Stimulated activated CD8-positive, alpha-beta memory T cell treated with anti-CD3 and anti-CD28 coated beads, Interleukin-7, amount 100 ng/mL, for 48 hours (primary cell): ENCODE results near the gene GGT6.
"Not testable (repeated sequence)": the region's sequence is repeated elsewhere in the genome, so short reads cannot be mapped to it uniquely, and the experiment has no call there.

Experiments
- DNase-seq, 2 donors: peaks; one replicate each; pipeline ENCODE4 v3.0.0-alpha.2; 2020; ENCODE audit warnings: low read depth in 1 of 2; ENCODE audit errors: extremely low read depth in 1 of 2

Gene GGT6

DNA sequence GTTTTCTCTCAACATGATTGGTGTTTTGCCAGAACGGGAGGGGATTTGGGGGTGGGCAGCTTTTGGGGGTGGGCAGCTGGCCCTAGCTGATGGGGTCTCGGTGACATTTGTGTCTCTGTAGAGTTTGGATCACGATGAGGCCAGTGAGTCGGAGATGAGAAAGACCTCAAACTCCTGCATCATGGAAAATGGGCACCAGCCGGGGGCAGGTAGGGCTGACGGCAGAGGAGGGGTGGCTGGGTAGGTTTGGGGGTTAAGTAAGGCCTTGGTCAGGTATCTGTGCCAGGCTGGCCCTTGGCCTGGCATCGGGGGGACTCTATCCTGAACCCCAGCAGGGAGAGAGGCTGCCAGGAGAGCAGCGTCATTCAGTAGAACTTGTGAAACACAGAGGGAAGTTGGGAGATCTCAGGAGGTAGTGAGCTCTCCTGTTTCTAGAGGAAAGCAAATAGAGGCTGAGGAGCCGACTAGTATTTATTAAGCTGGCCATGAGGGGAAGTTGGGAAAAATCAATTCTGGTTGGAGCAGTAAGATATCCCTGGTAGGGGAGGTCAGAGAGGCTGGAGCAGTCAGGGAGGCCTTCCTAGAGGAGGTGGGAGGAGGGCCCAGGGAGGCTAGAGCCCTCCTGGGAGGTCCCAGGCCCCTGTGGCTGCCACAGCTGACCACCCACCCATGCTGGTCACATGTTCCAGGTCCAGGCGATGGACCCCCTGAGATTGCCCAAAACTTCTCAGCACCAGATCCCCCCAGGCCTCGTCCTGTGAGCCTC is 32.0 kb upstream of the GGT6 start:
- no peak for DNase-seq

DNA sequence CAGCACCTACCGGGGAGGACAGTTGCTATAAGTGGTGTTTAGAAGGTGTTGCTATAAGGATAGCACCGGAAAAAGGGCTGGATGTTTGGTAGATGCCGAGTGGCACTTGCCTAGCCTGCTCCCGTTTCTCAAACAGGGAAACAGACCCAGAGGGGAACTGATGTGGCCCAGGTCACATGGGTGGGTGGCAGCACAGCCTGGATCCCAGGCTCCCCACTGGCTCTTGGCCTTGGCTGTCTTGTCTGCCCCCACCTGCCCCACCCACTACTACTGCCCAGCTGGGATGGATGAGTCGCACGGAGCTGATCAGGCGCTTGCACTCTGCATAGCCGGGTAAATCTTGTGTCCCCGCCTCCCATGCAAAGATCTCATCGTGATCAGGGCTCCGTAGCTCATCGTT is 31.2 kb upstream of the GGT6 start:
- DNase-seq: no peak

DNA sequence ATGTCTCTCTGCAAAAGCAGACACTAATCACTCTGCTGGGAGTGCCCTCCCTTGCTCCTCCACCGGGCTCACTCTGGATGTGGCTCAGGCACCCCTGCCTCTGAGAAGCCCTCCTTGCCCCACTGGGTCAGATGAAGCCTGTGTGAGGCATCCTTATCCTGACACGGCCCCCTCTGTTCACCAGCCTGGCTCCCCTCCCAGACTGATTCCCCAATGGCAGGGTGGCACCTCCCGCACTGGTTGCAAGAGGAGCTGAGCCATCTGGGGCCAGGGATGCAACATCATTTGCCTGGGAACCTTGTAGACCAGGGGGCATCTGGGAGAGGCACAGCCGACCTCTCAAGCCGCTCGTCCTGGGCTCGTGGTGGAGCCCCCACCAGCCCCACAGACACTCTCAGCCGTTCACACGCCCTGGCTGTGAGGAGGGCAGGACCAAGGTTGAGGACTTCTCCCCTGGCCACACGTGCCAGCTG is 30.6 kb upstream of the GGT6 start:
- no peak for DNase-seq

DNA sequence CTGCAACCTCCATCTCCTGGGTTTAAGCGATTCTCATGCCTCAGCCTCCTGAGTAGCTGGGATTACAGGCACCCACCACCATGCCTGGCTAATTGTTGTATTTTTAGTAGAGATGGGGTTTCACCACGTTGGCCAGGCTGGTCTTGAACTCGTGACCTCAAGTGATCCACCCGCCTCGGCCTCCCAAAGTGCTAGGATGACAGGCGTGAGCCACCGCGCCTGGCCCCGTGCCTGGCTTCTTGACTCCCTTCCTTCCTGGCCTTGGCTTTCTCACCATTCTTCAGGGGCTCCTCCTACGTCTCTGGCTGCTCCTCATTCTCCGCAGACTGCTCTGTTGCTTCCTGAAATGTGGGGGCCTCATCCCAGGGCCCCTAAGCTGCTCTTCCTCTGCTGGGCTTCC is 29.7 kb upstream of the GGT6 start:
- DNase-seq: not testable (repeated sequence)

DNA sequence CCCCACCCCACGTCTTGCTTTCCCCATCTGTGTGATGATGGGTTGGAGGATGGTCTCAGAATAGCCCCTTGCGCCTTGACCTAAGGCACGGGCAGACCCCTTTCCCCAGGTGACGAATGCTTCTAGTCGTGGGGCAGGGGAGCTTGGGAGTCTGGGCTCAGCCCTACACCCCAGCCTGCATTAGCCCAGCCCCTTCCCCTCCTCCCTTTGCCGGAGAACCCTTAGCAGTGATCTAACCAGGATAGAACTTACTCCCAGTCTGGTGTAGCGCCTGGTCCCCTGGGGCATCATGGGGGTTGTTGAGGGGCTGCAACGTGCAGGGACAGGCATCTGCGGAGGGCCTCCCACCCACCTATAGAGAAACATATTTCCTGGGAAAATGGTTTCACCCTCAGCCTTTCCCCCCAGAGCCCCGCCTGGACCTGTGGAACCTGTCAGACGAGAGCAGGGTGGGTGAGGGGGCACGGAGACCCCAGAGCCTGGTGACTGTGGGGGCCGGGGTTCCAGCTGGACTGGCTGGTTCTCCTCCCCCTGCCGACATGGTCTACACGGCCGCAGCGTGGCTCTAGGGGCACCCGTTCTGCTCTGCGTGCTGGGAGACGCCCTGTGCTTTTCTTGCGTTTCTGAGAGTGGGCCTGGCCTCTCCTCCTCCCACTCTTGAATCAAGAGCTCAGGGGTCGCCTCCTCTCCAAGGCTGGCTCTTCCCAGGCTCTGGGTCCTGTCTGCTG is 28.7 kb upstream of the GGT6 start:
- DNase-seq: no peak

DNA sequence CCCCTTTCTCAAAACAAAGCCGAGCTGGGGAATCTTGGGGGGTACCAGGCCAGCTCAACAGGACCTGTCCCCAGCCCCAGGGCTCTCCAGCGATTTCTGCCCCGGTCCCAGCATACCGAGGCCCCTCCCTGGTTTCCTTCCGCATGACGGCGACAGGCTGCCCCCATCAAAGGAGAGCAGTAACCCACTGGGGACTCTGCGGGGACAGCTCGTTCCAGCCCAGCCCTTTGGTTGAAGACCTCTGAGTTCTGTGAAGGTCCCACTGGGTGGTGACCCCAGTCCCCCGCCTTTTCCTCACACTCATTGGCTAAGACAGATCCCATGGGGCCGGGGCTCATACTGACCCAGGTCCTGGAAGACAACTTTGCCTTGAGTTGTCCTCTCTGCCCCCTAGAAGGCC is 28.0 kb upstream of the GGT6 start:
- DNase-seq: no peak

DNA sequence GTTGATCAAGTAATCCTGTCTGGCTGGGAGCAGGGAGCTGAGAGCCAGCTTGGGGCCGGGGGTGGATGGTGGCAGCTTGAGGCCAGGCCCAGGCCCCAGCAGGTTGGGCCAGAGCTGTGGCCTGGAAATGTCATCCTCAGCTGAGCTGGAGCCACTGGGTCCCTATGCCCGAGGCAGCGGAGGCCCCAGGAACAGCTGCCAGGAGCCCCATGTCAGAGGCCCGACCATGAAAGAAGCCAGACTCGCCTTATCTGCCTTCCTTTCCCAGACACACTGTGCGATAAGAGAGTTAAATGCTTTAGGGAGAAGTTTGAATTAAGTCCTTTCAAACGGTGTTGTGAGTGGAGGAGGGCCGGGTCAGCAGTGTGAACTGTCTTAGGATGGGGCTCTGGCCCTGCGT is 27.4 kb upstream of the GGT6 start:
- DNase-seq: no peak

DNA sequence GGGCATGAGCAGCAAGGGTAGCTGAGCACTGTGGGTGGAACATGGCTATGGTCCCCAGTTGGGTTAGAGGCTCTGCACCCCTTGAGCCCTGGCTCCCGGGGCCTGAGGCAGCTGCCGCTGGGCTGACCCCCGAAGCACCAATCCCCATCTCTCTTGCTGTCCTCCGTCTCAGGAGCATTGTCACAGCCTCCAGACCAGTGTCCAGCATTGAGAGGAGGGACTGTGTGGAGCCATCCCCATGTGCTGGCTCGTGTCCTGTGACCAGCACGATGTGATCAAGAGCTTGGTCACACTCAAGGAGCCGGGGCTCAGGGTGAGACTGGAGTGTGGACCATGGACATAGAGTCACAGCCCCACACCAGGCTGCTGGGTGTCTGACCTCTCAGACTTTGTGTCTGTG is 26.8 kb upstream of the GGT6 start:
- no peak for DNase-seq

DNA sequence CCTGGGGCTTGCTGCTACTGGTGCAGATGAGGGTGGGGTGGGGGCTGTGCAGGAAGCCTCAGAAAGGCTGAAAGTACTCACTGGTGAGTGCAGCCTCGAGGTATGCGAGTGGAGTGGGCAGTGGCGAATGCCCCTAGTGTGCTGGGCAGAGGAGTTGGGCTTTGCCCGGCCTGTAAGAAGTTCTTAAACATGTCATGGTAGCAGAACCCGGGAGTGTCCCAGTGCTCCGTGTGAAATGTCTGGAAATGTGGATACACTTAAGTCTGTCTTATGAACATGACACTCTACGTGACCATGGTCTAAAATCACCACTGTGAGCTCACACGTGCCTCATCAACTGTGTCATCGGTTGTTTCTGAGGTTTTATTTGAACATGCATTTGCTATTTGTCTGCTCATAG is 25.7 kb upstream of the GGT6 start:
- no peak for DNase-seq

DNA sequence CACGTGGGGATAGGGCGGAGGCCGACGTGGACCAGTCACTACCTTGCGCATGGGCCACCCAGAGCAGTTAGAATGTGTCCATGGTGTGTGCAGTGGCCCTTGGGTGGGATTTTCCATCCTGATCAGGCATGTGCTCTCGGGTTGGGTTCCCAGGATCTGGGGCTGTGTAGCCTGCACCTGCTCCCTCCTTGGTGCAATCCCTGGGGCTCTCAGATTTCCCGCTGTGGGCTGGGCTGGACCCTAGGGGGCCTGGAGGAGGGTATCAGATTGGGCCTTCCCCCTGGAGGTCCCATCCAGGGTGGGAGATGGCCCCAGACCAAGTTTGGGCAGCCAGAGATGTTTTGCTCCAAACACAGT is 25.2 kb upstream of the GGT6 start:
- no peak for DNase-seq

DNA sequence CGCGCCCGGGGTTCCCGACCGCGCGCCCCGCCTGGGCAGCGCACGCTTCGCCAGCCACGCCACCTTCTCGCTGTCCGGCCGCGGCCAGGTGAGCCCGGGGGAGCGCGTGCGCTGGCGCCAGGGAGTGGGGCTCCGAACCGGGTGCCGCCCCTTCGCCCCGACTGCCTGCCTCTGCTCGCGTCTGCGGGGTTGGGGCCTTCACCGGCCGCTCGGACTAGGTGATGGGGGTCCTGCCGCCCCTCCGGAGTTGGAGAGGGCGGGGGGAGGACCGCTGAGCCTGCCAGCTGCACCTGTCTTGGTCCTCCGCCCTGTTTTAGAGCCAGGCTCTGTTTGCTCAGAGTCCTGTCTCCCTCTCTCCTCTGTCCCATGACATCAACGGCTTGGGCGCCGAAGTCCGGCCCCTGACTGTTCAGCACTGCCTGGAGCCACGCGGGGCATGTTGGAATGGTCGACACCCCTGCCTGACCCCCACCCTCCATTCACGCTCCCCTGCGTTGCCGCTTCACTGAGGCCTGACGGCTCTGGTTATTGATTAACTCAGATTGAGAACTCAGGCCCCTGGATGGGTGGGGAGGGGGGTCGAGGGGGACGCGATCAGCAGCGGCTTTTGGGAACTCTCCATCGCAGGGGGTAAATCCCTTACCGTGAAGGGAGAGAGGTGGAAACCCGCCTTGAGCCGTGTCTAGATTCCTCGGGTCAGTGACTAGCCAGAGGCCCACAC is 24.7 kb upstream of the GGT6 start:
- DNase-seq: no peak

DNA sequence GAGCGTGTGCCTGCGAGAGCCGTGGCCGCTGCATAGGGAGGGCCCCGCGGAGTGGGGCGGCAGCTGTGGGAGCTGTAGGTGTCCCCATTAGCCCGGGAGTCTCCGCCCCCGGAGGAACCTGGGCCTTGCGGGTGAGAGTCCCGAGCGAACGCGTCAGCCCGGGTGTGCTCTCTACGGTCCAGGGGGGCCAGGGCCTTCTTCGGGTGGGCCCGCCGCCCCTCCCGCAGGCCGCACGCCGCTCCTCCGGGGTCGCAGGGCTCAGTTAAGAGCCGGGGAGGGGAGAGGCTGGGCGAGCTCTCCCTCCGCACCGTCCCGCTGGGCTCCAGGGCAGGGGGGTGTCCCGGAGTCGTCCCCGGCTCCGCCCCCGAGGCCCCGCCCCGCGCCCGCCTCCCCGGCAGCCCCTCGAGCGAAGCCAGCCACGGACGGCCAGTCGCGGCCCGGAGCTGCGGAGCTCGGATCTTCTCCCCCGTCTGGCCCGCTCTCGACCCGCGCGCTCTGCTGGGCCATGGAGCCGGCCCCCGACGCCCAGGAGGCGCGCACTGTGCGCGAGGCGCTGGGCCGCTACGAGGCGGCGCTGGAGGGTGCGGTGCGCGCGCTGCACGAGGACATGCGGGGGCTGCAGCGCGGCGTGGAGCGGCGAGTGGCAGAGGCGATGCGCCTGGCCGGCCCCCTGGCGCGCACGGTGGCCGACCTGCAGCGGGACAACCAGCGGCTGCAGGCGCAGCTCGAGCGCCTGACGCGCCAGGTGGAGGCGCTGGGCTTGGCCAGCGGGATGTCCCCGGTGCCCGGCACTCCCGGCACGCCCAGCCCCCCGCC is 23.9 kb upstream of the GGT6 start, which contains the start of gene SMTNL2:
Gene SMTNL2, plus strand, starts transcription at position 429 of the 816 bp plus-strand sequence. Its CDS starts 77 bp downstream, at position 506.
- no peak for DNase-seq

DNA sequence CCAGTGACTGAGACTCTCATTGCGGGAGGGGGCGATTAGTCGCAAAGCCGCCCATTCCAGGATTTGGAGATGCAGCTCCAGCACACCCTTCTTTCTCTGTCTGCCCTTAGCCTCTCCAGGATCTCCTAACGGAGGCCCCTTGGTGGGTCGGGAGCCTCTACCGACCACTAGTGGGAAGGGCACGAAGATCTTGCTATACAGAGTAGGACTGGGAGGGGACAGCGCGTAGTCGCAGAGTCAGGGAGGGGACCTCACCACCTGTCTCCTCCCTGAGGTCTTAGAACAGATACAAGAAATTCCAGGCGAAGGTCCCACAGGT is 23.4 kb upstream of the GGT6 start:
- DNase-seq: no peak

DNA sequence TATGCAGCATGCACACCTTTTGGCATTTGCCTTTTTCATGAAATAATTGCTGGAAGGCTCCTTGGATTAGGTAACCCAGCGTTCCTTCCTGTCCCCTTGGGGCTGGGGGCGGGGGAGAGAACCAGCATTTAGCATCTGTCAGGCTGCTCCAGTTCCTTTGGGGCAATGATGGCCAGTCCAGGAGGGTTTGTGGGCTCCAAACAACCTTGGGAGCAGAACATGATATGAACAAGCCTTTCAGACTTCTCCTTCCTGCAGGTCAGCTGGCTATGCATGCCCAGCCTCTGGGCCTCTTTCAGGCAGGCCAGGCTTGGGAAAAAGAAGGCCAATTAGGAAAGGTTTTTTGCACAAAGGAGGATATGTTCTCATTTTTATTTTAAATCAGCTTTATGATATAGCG is 22.8 kb upstream of the GGT6 start:
- DNase-seq: no peak

DNA sequence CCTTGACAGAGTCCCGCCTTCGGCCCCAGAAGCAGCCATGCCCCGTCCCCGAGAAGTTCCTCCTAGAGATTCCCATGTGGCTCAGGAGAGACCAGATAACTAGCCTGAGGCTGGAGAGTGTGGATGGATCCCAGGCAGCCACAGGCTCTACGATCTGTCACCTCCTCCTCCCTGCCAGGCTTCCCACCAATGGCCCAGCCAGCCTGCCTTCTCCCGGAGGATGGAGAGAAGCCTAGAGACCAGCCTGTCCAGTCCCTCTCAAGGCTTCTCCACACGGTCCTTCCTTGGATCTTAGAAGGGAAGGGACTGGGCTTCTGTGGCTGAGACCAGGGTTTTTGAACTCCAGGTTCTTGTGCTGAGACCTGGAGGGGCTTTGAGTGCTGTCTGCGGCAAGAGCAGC is 22.3 kb upstream of the GGT6 start:
- DNase-seq: no peak

DNA sequence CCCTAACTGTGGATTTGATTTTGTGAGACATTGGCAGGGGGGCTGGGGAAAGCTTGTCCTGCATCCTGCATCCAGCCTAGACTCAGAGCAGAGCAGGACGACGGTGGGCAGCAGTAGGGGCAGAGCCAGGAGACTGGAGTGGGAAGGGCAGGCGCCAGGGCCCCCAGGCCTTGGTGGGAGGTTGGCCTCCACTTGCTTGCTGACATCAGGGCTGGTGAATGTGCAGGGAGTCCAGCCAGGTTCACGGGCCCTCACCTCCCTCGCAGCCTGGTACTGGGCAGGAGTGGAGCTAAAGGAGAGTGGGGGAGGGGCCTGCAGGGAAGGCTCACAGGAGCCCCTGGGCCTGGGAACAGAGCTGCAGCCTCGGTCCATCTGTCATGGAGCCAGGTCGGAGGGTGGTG is 21.7 kb upstream of the GGT6 start:
- DNase-seq: no peak

DNA sequence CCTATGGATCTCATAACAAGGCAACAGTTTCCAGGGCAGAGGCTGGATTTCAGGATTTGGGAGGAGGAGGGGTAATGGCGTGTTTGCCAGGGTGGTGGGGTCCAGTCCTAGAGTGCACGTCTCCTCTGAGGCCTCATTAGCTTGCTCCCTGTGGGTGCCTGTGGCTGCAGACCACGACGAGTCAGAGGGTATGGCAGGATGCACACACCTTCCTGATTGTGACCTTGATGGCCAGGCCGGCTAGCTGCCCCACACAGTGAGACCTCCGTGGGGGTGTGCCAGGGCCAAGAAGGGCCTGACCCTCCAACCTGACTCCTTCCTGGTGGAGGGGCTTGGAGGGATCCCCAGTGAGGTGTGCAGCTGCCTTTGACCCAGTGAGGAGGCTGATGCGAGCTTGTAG is 19.9 kb upstream of the GGT6 start:
- no peak for DNase-seq

DNA sequence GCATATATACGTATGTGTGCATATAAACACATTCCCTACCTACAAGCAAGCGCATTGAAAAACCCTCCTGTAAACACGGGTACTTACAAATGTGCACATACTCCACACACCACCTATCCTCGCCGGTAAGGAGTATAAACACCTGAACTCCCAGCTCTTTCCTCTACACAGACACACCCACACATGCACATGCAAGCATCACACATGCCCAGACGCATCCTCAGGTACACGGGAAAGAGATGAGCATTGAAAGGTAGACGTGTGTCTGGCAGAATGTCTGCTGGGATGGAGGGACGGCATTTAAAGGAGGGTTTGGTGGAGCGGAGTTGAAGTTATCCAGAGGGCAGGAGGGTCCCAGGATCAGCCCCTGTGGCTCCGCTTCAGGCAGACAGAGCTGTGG is 19.3 kb upstream of the GGT6 start:
- DNase-seq: no peak

DNA sequence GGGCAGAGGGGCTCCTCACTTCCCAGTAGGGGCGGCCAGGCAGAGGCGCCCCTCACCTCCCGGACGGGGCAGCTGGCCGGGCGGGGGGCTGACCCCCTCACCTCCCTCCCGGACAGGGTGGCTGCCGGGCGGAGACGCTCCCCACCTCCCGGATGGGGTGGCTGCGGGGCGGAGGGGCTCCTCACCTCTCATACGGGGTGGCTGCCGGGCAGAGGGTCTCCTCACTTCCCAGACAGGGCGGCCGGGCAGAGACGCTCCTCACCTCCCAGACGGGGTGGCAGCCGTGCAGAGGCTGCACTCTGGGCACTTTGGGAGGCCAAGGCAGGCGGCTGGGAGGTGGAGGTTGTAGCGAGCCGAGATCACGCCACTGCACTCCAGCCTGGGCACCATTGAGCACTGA is 18.0 kb upstream of the GGT6 start:
- DNase-seq: not testable (repeated sequence)

DNA sequence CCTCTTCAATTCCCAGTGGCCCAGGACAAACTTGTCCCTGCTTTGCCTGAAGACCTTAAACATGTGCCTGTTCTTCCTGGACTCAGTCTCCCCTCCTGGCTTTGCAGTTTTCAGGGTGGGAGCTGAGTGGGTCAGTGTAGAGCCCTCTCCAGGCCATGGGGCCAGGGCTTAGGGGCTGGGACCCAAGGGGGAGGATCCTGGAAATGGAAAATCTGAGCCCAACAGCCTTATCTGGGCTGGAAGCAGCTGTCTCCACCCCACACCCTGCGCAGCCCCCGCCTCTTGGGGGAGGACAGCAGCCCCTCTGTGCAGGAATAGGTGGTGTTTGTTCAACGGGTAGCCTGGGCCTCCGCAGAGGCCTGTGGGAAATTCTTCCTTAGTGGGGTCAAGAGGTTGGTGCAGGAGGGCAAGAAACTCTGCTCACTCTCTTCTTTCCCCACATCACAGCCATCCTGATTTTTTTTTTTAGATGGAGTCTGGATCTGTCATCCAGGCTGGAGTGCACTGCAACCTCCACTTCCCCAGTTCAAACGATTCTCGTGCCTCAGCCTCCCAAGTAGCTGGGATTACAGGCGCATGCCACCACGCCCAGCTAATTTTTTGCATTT is 17.1 kb upstream of the GGT6 start:
- DNase-seq: no peak
